DND-41 (cell line): ENCODE data around the gene NDUFAF4.

Source experiments
- EZH2 ChIP-seq: IDR thresholded peaks from 3 replicates; pipeline ENCODE4 v1.6.1; 2012; ENCODE audit warnings: borderline replicate concordance, low read depth, mild to moderate bottlenecking, moderate library complexity, low read length, inconsistent platforms; ENCODE audit not compliant: severe bottlenecking
- TF ChIP-seq, protein P1 (sequence below): IDR thresholded peaks from 2 replicates; pipeline ENCODE4 v1.5.1; 2012; ENCODE audit warnings: borderline replicate concordance, low read length, moderate library complexity, mild to moderate bottlenecking; ENCODE audit not compliant: poor library complexity, severe bottlenecking; ENCODE audit errors: extremely low read depth

DNA sequence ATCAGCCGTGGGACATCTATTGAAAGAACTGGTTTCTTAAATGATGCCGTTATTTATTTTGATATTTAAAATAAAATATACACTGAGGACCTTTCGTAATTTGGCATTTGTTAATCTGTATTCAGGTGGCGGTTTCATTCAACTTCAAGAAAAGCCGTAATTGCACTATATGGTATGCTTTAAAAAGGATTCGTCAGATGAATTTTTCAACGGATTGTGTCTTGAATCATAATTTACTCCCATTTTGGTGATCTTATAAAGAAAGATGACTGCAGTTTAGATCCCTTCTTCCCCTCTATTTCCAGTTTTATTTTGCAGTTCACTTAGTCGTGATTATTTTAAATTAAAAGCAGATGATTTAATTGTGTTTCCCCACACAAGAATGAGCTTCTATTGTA is 27.6 kb upstream of the NDUFAF4 start:
- TF ChIP-seq, protein P1, sequence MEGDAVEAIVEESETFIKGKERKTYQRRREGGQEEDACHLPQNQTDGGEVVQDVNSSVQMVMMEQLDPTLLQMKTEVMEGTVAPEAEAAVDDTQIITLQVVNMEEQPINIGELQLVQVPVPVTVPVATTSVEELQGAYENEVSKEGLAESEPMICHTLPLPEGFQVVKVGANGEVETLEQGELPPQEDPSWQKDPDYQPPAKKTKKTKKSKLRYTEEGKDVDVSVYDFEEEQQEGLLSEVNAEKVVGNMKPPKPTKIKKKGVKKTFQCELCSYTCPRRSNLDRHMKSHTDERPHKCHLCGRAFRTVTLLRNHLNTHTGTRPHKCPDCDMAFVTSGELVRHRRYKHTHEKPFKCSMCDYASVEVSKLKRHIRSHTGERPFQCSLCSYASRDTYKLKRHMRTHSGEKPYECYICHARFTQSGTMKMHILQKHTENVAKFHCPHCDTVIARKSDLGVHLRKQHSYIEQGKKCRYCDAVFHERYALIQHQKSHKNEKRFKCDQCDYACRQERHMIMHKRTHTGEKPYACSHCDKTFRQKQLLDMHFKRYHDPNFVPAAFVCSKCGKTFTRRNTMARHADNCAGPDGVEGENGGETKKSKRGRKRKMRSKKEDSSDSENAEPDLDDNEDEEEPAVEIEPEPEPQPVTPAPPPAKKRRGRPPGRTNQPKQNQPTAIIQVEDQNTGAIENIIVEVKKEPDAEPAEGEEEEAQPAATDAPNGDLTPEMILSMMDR: no peak
- no peak for TF ChIP-seq EZH2
